Erythroblast (primary cell): ENCODE measurements around the gene SRSF3.
"Not testable (repeated sequence)": the region's sequence is repeated elsewhere in the genome, so short reads cannot be mapped to it uniquely, and the experiment has no call there.

Experiments
- GATA1 ChIP-seq: IDR thresholded peaks from 2 replicates; pipeline ENCODE4 v1.6.1; 2011; ENCODE audit warnings: low read depth, mild to moderate bottlenecking, control low read depth, low read length, moderate library complexity
- POLR2A ChIP-seq: IDR thresholded peaks from 2 replicates; pipeline ENCODE4 v1.6.1; 2011; ENCODE audit warnings: mild to moderate bottlenecking, low read length

- TF ChIP-seq POLR2A, GATA1: not testable (repeated sequence)
Measured at GRCh38 chr6:36611679-36612078, 17.5 kb downstream of the SRSF3 start.
